H1 (cell line): ENCODE results near the gene TNRC6C. TPM values are rescaled to one million over a fixed set of nuclear protein-coding genes. Genes with fewer than 3 reads are reported as not detected.

ENCODE experiments used
- CBX5 ChIP-seq: fragments of 300-800, 300-1000 bp; sonication (generic); IDR thresholded peaks from 2 replicates; pipeline ENCODE4 v1.7.1; 2016; ENCODE audit warnings: antibody characterized with exemption, low read length, low read depth
- SUZ12 ChIP-seq: fragments of 200-600 bp; sonication (generic); IDR thresholded peaks from 2 replicates; pipeline ENCODE4 v1.6.1; 2012; ENCODE audit warnings: mild to moderate bottlenecking, inconsistent platforms, low read length, moderate library complexity, mixed read lengths
- polyA plus RNA-seq, 7 experiments: library from polyadenylated mRNA; depleted of rRNA in 3 of 7; stranded (reverse) in 5 of 7; unstranded in 2 of 7; fragments of >200 nt in 5 of 7; fragments of 200-250 nt in 2 of 7; gene quantifications; 1 replicate in 5 of 7; 2 replicates in 1 of 7; 4 replicates in 1 of 7; pipeline versions ENCODE4 v1.2.1 to v1.2.3, GENCODE V29; 2011 to 2013; ENCODE audit warnings: missing spikeins in 2 of 7, mixed read lengths in 2 of 7
- total RNA-seq: library from RNA; stranded (reverse); fragmentation: NEBNext Ultra II Directional; extraction: Animal tissue kit (Norgen Biotek cat#: 25700); gene quantifications from 2 replicates; pipeline ENCODE4 v1.2.1, GENCODE V29; 2021
- TF ChIP-seq, protein P1 (sequence below): fragments of 300-600 bp; sonication (generic); IDR thresholded peaks from 2 replicates; pipeline ENCODE4 v1.7.1; 2012; ENCODE audit warnings: low read length, moderate library complexity, mild to moderate bottlenecking, inconsistent platforms; ENCODE audit not compliant: insufficient replicate concordance
- TF ChIP-seq, protein P2 (sequence below): IDR thresholded peaks from 2 replicates; pipeline ENCODE4 v1.6.1; 2012; ENCODE audit warnings: low read length, inconsistent platforms

The TNRC6C gene
- total and polyA plus RNA-seq, 2 of the 8 experiments (the other 6 are each of a cell fraction or from before 2014, with no cell fraction given) = 2.8 to 28.9 TPM

DNA sequence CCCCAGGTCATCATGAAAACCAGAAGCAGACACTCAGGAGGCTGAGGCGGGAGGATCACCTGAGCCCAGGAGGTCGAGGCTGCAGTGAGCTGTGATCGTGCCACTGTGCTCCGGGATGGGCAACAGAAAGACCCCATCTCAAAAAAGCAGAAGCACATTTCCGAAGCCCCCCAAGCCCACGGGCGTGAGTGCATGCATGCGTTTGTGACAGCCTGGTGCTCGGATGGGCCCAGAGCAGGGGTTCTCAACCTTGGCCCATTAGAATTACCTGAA is 150.9 kb downstream of the TNRC6C start (continued):
- TF ChIP-seq, protein P1, sequence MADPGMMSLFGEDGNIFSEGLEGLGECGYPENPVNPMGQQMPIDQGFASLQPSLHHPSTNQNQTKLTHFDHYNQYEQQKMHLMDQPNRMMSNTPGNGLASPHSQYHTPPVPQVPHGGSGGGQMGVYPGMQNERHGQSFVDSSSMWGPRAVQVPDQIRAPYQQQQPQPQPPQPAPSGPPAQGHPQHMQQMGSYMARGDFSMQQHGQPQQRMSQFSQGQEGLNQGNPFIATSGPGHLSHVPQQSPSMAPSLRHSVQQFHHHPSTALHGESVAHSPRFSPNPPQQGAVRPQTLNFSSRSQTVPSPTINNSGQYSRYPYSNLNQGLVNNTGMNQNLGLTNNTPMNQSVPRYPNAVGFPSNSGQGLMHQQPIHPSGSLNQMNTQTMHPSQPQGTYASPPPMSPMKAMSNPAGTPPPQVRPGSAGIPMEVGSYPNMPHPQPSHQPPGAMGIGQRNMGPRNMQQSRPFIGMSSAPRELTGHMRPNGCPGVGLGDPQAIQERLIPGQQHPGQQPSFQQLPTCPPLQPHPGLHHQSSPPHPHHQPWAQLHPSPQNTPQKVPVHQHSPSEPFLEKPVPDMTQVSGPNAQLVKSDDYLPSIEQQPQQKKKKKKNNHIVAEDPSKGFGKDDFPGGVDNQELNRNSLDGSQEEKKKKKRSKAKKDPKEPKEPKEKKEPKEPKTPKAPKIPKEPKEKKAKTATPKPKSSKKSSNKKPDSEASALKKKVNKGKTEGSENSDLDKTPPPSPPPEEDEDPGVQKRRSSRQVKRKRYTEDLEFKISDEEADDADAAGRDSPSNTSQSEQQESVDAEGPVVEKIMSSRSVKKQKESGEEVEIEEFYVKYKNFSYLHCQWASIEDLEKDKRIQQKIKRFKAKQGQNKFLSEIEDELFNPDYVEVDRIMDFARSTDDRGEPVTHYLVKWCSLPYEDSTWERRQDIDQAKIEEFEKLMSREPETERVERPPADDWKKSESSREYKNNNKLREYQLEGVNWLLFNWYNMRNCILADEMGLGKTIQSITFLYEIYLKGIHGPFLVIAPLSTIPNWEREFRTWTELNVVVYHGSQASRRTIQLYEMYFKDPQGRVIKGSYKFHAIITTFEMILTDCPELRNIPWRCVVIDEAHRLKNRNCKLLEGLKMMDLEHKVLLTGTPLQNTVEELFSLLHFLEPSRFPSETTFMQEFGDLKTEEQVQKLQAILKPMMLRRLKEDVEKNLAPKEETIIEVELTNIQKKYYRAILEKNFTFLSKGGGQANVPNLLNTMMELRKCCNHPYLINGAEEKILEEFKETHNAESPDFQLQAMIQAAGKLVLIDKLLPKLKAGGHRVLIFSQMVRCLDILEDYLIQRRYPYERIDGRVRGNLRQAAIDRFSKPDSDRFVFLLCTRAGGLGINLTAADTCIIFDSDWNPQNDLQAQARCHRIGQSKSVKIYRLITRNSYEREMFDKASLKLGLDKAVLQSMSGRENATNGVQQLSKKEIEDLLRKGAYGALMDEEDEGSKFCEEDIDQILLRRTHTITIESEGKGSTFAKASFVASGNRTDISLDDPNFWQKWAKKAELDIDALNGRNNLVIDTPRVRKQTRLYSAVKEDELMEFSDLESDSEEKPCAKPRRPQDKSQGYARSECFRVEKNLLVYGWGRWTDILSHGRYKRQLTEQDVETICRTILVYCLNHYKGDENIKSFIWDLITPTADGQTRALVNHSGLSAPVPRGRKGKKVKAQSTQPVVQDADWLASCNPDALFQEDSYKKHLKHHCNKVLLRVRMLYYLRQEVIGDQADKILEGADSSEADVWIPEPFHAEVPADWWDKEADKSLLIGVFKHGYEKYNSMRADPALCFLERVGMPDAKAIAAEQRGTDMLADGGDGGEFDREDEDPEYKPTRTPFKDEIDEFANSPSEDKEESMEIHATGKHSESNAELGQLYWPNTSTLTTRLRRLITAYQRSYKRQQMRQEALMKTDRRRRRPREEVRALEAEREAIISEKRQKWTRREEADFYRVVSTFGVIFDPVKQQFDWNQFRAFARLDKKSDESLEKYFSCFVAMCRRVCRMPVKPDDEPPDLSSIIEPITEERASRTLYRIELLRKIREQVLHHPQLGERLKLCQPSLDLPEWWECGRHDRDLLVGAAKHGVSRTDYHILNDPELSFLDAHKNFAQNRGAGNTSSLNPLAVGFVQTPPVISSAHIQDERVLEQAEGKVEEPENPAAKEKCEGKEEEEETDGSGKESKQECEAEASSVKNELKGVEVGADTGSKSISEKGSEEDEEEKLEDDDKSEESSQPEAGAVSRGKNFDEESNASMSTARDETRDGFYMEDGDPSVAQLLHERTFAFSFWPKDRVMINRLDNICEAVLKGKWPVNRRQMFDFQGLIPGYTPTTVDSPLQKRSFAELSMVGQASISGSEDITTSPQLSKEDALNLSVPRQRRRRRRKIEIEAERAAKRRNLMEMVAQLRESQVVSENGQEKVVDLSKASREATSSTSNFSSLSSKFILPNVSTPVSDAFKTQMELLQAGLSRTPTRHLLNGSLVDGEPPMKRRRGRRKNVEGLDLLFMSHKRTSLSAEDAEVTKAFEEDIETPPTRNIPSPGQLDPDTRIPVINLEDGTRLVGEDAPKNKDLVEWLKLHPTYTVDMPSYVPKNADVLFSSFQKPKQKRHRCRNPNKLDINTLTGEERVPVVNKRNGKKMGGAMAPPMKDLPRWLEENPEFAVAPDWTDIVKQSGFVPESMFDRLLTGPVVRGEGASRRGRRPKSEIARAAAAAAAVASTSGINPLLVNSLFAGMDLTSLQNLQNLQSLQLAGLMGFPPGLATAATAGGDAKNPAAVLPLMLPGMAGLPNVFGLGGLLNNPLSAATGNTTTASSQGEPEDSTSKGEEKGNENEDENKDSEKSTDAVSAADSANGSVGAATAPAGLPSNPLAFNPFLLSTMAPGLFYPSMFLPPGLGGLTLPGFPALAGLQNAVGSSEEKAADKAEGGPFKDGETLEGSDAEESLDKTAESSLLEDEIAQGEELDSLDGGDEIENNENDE = no peak
- no peak for TF ChIP-seq SUZ12
- TF ChIP-seq CBX5 = no peak
- TF ChIP-seq, protein P2, sequence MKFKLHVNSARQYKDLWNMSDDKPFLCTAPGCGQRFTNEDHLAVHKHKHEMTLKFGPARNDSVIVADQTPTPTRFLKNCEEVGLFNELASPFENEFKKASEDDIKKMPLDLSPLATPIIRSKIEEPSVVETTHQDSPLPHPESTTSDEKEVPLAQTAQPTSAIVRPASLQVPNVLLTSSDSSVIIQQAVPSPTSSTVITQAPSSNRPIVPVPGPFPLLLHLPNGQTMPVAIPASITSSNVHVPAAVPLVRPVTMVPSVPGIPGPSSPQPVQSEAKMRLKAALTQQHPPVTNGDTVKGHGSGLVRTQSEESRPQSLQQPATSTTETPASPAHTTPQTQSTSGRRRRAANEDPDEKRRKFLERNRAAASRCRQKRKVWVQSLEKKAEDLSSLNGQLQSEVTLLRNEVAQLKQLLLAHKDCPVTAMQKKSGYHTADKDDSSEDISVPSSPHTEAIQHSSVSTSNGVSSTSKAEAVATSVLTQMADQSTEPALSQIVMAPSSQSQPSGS = no peak
